Measurements from ENCODE around the gene EIF4A2.

The EIF4A2 gene

DNA sequence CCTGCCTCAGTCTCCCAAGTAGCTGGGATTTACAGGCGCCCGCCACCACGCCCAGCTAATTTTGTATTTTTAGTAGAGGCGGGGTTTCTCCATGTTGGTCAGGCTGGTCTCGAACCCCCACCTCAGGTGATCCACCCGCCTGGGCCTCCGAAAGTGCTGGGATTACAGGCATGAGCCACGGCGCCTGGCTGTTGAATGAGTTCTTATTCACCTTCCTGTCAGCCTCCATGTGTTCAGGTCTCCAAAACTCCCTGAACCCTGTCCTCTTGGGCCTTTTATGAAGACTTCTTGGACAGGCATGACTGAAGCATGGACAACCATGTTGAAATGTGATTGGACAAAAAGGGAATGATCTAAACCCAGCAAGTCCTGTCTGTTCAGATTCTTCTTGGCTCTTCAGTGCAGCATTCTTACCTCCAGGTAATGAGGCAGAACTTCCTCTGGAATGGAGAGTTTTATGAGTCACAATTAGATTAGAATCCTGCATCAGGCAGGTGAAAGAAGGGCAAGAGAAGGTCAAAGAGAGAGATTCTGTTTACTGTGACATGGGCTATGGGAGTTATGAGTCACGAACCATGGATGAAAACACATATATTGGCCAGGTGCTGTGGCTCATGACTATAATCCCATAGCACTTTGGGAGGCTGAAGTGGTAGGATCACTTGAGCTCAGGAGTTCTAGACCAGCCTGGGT lies 23.1 kb upstream of the EIF4A2 start:
- no peak overlapping the region for H3K4me3 ChIP-seq (ENCODE audit: low read depth, low read length)
- no peak for DNase-seq
- TF ChIP-seq, protein P1, sequence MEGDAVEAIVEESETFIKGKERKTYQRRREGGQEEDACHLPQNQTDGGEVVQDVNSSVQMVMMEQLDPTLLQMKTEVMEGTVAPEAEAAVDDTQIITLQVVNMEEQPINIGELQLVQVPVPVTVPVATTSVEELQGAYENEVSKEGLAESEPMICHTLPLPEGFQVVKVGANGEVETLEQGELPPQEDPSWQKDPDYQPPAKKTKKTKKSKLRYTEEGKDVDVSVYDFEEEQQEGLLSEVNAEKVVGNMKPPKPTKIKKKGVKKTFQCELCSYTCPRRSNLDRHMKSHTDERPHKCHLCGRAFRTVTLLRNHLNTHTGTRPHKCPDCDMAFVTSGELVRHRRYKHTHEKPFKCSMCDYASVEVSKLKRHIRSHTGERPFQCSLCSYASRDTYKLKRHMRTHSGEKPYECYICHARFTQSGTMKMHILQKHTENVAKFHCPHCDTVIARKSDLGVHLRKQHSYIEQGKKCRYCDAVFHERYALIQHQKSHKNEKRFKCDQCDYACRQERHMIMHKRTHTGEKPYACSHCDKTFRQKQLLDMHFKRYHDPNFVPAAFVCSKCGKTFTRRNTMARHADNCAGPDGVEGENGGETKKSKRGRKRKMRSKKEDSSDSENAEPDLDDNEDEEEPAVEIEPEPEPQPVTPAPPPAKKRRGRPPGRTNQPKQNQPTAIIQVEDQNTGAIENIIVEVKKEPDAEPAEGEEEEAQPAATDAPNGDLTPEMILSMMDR (IDR thresholded peaks at IDR 0.05; ENCODE audit: low read depth, low read length, missing control alignments): no peak
- H3K27ac ChIP-seq: no peak overlapping the region
- in situ Hi-C loops (cut with HindIII; ENCODE audit: low pct_ligation_motif_present, low sequenced_read_pairs): no loop called here
- no peaks in the 10 kb centered on the region for H3K27me3 ChIP-seq (replicated peaks)
- H3K36me3 ChIP-seq (replicated peaks): no peaks in the 10 kb centered on the region

DNA sequence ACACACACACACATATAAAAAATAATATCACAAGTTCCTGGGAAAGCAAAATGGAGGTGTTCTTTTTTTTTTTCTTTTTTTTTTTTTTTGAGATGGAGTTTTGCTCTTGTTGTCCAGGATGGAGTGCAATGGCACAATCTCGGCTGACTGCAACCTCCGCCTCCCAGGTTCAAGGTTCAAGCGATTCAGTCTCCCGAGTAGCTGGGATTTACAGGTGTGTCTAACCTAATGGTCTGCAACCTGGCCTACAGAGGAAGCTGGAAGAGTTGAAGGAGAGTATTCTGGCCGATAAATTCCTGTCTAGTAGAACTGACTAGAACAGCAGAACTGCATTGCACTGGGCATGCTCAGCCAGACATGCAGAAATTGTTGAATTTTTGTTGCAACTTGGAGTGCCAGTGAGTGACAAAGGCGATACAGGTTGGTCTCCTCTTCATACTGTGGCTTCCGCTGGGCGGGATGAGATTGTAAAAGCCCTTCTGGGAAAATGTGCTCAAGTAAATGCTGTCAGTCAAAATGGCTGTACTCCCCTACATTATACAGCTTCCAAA lies 22.4 kb upstream of the EIF4A2 start:
- TF ChIP-seq, protein P1 (IDR thresholded peaks at IDR 0.05; ENCODE audit: low read depth, low read length, missing control alignments): no peak
- Histone ChIP-seq H3K4me3 (ENCODE audit: low read depth, low read length) (no peak overlapping the region), H3K27ac (no peak overlapping the region), H3K27me3 (replicated peaks) (no peaks in the 10 kb centered on the region), H3K36me3 (replicated peaks) (no peaks in the 10 kb centered on the region)
- in situ Hi-C loops (cut with HindIII; ENCODE audit: low pct_ligation_motif_present, low sequenced_read_pairs): no loop called here
- DNase-seq: no peak

DNA sequence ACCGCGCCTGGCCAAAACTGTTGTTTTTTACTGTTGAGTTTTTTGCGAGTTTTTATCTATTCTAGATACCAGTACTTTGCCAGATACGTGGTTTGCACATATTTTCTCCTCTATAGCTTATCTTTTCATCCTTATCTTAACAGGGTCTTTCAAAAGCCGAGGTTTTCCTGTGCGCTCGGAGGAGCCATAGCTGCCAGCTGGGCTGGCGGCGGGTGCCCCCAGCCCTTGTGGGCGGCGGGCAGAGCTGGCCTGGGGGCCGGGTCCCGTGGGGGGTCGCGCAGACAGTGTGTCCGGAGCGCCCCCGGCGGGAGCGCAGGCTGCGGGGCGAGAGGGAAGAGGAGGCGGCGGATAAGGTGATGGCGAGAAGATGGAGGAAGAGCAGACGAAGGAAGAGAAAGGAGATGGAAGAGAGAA lies 11.1 kb upstream of the EIF4A2 start:
- in situ Hi-C loops (cut with HindIII; ENCODE audit: low pct_ligation_motif_present, low sequenced_read_pairs): no loop called here
- DNase-seq: no peak
- Histone ChIP-seq H3K27me3 (replicated peaks) (no peaks in the 10 kb centered on the region), H3K36me3 (replicated peaks) (no peaks in the 10 kb centered on the region), H3K4me3 (ENCODE audit: low read depth, low read length) (peak overlapping the region; percentile 50), H3K27ac (no peak overlapping the region)
- TF ChIP-seq, protein P1 (IDR thresholded peaks at IDR 0.05; ENCODE audit: low read depth, low read length, missing control alignments): no peak

DNA sequence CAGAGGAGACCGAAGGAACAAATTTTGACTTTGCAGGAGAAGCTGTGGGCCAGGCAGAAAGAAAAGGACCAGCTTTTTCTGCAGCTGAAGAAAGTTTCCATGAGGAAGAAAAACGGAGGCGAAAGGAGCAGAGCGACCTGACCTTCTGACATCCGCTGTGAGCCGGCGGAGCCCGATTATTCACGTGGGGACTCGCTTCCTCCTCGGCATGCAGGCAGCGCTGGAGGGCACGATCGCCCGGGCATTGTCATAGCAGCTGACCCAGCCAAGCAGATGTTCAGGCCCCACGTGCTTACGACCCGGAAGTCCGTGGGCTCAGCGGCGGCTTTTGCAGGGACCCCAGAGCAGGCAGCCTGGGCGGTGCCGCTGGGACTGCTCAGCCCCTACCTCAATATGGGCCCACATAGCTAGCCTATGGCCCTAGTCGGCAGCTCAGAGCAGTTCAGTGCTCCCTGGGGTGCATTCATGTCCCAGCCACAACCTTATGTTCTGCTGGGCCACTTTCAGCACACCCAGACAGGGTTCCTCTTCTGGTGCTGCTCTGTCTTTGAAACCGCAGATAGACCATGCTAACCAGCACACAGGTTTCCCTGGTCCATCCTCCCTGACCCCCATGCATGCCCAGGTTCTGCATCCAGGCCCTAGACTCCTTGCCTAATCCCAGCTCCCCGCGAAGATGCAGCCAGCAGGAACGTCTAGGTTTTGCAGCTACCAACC lies 10.5 kb upstream of the EIF4A2 start:
- Histone ChIP-seq H3K36me3 (replicated peaks) (no peaks in the 10 kb centered on the region), H3K27me3 (replicated peaks) (no peaks in the 10 kb centered on the region), H3K27ac (no peak overlapping the region), H3K4me3 (ENCODE audit: low read depth, low read length) (peak overlapping the region; percentile 50)
- TF ChIP-seq, protein P1 (IDR thresholded peaks at IDR 0.05; ENCODE audit: low read depth, low read length, missing control alignments): no peak
- DNase-seq: no peak
- in situ Hi-C loops (cut with HindIII; ENCODE audit: low pct_ligation_motif_present, low sequenced_read_pairs): no loop called here

DNA sequence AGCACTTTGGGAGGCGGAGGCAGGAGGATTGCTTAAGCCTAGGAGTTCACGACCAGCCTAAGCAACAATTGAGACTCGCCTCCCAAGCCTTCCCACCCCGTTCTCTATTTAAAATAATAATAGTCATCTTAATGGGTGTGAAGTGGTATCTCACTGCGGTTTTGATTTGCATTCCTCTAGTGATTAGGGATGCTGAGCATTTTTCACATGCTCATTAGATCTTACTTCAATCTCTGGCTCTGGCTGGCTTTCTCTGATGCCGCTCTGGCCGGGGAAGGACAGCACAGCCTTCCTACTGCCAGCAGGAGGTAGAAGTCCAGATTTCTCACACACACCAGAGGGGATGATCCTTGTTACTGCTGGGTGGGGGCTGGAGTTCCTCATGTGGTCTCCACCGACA lies 7.4 kb upstream of the EIF4A2 start:
- no peak overlapping the region for H3K4me3 ChIP-seq (ENCODE audit: low read depth, low read length)
- no peaks in the 10 kb centered on the region for H3K36me3 ChIP-seq (replicated peaks)
- H3K27ac ChIP-seq: no peak overlapping the region
- DNase-seq: no peak
- no peaks in the 10 kb centered on the region for H3K27me3 ChIP-seq (replicated peaks)
- TF ChIP-seq, protein P1 (IDR thresholded peaks at IDR 0.05; ENCODE audit: low read depth, low read length, missing control alignments): peak; percentile 27
- in situ Hi-C loops (cut with HindIII; ENCODE audit: low pct_ligation_motif_present, low sequenced_read_pairs): no loop called here

Measured in brain microvascular endothelial cell (primary cell).